Measurements from ENCODE around the gene OR5K4.
"Not testable (repeated sequence)": the region's sequence is repeated elsewhere in the genome, so short reads cannot be mapped to it uniquely, and the experiment has no call there.

Gene OR5K4

DNA sequence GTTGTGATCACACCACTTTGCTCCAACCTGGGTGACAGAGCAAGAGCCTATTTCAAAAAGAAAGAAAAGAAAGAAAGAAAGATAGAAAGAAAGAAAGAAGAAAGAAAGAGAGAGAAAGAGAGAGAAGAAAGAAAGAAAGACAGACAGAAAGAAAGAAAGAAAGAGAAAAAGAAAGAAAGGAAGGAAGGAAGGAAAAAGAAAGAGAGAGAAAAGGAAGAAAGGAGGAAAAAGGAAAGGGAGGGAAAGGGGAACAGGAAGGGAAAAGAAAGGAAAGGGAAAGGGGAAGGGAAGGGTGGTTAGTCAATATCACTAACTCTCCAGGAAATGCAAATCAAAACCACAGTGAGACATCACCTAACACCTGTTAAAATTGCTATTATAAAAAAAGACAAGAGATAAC, 18.2 kb downstream of the OR5K4 start:
- no peak for DNase-seq (ENCODE audit: low read depth)

GRCh38 chr3:98372445-98372844, 18.8 kb downstream of the OR5K4 start:
- DNase-seq (ENCODE audit: low read depth) = no peak

DNA sequence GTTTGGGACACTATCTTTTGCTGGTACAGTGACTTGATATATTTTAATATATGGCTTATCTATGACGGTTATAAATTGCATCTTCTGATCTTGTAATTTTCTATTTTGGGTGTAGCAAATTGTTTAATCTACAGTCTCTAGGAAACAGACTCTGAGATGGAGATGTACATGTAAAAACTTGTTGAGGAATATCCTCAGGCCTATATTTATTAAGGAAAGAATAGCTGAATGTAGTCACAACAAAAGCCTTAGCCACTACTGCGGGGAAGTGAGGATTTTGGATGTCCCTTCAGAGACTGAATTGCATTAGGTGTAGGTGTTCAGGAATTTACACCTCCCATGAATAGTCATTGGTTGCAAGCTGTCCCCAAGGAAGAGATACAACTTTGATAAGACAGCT, 23.0 kb downstream of the OR5K4 start:
- no peak for DNase-seq (ENCODE audit: low read depth)

DNA sequence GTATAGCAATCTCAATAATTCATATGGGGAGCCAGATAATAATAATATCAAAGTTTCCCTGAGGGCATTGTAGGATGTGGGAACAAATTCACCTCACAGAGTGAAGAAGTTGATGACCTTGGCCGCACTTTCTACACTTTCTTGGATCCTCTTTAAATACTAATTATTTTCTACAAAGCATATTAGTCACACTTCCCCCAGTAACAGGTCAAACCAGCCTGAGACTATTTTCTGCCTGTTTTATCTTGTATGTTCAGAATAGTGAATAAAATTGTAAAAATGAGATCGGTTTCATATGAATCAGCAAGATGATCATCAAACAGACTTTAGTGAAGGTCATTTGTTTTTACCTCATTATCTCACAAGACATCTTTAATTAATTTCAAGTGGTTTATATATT, 34.5 kb downstream of the OR5K4 start:
- DNase-seq (ENCODE audit: low read depth) = no peak

DNA sequence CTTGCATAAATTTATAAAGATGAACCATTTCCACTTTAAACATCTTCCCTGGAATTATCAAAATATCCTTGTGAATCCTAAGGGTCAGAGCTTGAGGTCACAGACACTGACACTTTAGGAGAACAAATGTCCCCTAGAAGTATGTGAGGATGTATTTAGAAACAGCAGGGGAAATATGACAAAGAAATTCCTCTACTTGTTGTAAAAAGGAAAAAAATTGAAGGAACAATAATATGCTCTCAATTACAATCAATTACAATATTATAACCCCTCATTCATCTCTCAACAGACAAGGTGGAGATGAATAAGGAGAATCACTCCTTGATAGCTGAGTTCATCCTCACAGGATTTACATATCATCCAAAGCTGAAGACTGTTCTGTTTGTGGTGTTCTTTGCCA, 36.7 kb downstream of the OR5K4 start, which contains the start of gene OR5K3:
Gene OR5K3, plus strand, starts transcription at position 301 of the 400 bp plus-strand sequence. Its CDS starts 0 bp downstream, at position 301.
- DNase-seq (ENCODE audit: low read depth) = no peak

DNA sequence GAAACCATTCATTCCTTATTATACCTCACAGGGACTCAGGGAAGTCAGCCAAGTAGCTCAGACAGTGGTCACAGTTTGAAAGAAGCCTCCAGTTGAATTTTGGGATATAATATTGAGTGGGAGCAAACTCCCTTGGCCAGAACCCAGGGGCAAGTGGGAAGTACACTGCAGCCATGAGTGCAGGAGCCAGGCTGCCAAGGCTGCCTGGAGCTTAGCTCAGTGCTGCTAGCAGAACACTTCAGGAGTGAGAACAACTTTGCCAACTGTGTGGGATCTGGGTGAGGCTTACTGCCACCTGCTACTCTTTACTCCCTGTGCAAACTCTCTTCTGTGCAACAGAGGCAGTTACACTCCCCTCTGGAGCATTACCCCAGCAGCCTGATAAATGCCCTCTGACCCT, 41.4 kb downstream of the OR5K4 start:
- DNase-seq (ENCODE audit: low read depth) = no peak

DNA sequence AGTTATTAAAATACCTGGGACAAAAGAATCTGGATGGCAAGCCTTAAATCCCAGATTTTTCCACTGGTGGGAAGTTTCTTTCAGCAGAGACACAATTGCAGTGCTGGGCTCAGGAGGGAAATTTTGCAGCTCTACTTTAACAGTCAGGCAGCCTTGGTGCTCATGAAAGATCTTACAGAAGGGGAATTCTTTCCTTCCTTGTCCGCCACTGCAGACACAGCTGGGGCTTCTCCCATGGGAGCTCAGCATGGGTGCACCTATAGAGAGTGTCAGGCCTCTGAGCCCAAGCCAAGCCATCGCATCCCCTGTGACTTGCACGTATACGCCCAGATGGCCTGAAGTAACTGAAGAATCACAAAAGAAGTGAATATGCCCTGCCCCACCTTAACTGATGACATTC, 42.8 kb downstream of the OR5K4 start:
- DNase-seq (ENCODE audit: low read depth) = not testable (repeated sequence)

DNA sequence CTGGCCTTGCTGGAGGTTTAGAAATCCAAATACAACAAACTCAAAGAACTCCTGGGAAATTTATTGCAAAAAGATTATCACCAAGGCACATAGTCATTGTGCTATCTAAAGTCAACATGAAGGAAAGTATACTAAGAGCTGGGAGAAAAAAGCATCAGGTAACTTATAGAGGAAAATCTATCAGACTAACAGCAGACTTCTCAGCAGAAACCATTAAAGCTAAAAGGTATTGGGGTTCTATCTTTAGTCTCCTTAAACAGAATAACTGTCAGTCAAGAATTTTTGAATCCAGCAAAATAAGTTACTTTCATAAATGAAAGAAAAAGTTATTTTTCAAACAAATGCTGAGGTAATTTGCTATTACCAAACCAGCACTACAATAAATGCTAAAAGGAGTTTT, 44.9 kb downstream of the OR5K4 start:
- no peak for DNase-seq (ENCODE audit: low read depth)

DNA sequence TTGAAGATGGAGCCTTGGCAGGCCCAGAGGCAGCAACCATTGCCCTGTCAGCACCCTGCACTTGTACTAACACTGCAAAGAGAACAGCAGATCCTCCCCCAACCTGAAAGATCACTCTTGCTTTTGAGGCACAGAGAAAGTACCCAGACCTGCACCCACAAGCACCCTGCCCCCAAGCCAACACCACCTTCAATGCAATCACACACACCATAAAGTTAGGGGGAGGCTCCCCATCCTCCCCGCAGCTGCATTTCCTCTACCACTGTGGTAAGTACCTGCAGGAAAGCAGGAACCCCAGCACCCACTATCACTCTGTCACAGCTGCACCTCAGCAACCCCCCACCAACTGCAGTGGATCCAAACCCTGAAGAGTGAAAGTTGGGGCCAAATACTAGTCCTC, 48.9 kb downstream of the OR5K4 start:
- no peak for DNase-seq (ENCODE audit: low read depth)

- no peak for DNase-seq (ENCODE audit: low read depth)
These were observed 50.4 kb downstream of the OR5K4 start for GRCh38 chr3:98404010-98404409.
